ENCODE data around the gene MAP7. TPM values are rescaled to one million over a fixed set of nuclear protein-coding genes. Genes with fewer than 3 reads are reported as not detected.
"Not testable (repeated sequence)": the region's sequence is repeated elsewhere in the genome, so short reads cannot be mapped to it uniquely, and the experiment has no call there.

Gene MAP7
- 1.7 and 2.1 TPM in 2 replicates for total RNA-seq (2014; rRNA removed; shearing (Covaris generic))
- polyA plus RNA-seq (2015; cell fraction: cytosol; rRNA removed): 1.3 and 1.6 TPM in 2 replicates
- polyA plus RNA-seq (2015; cell fraction: nucleus; rRNA removed): 2.0 and 2.2 TPM in 2 replicates

- DNase-seq (ENCODE audit: low read depth): peak; percentile 30
These were observed at the start of gene MAP7 for GRCh38 chr6:136550330-136551071. Gene MAP7 (minus strand): TSS chr6:136550422. CDS start chr6:136550408, 14 bp downstream.

- DNase-seq (ENCODE audit: low read depth): no peak
These were observed 49.2 kb upstream of the MAP7 start for GRCh38 chr6:136599329-136600011.

GRCh38 chr6:136598048-136598447 lies 47.8 kb upstream of the MAP7 start:
- DNase-seq (ENCODE audit: low read depth): no peak

GRCh38 chr6:136594671-136595070 lies 44.4 kb upstream of the MAP7 start:
- no peak for DNase-seq (ENCODE audit: low read depth)

GRCh38 chr6:136593748-136594490 lies 43.7 kb upstream of the MAP7 start:
- DNase-seq (ENCODE audit: low read depth): peak; percentile 98

GRCh38 chr6:136592930-136593673 lies 42.9 kb upstream of the MAP7 start:
- DNase-seq (ENCODE audit: low read depth): peak; percentile 72

- no peak for DNase-seq (ENCODE audit: low read depth)
These were observed 41.4 kb upstream of the MAP7 start for GRCh38 chr6:136591617-136592016.

GRCh38 chr6:136590846-136591245 lies 40.6 kb upstream of the MAP7 start:
- not testable (repeated sequence) for DNase-seq (ENCODE audit: low read depth)

- DNase-seq (ENCODE audit: low read depth): no peak
These were observed 37.3 kb upstream of the MAP7 start for GRCh38 chr6:136587527-136587926.

GRCh38 chr6:136586295-136586694 lies 36.1 kb upstream of the MAP7 start:
- peak; percentile 60 for DNase-seq (ENCODE audit: low read depth)

- not testable (repeated sequence) for DNase-seq (ENCODE audit: low read depth)
These were observed 35.3 kb upstream of the MAP7 start for GRCh38 chr6:136585523-136585922.

GRCh38 chr6:136584290-136584689 lies 34.1 kb upstream of the MAP7 start:
- DNase-seq (ENCODE audit: low read depth): not testable (repeated sequence)

- peak; percentile 45 for DNase-seq (ENCODE audit: low read depth)
These were observed 32.7 kb upstream of the MAP7 start for GRCh38 chr6:136582711-136583471.

- no peak for DNase-seq (ENCODE audit: low read depth)
These were observed 29.6 kb upstream of the MAP7 start for GRCh38 chr6:136579800-136580199.

GRCh38 chr6:136576821-136577220 lies 26.6 kb upstream of the MAP7 start:
- no peak for DNase-seq (ENCODE audit: low read depth)

- DNase-seq (ENCODE audit: low read depth): no peak
These were observed 21.3 kb upstream of the MAP7 start for GRCh38 chr6:136571496-136571895.

GRCh38 chr6:136571065-136571464 lies 20.8 kb upstream of the MAP7 start:
- DNase-seq (ENCODE audit: low read depth): no peak

GRCh38 chr6:136568129-136568528 lies 17.9 kb upstream of the MAP7 start:
- no peak for DNase-seq (ENCODE audit: low read depth)

- DNase-seq (ENCODE audit: low read depth): no peak
These were observed 17.5 kb upstream of the MAP7 start for GRCh38 chr6:136567688-136568087.

GRCh38 chr6:136566851-136567250 lies 16.6 kb upstream of the MAP7 start:
- no peak for DNase-seq (ENCODE audit: low read depth)
